ENCODE data around the gene PROC.

The PROC gene

DNA sequence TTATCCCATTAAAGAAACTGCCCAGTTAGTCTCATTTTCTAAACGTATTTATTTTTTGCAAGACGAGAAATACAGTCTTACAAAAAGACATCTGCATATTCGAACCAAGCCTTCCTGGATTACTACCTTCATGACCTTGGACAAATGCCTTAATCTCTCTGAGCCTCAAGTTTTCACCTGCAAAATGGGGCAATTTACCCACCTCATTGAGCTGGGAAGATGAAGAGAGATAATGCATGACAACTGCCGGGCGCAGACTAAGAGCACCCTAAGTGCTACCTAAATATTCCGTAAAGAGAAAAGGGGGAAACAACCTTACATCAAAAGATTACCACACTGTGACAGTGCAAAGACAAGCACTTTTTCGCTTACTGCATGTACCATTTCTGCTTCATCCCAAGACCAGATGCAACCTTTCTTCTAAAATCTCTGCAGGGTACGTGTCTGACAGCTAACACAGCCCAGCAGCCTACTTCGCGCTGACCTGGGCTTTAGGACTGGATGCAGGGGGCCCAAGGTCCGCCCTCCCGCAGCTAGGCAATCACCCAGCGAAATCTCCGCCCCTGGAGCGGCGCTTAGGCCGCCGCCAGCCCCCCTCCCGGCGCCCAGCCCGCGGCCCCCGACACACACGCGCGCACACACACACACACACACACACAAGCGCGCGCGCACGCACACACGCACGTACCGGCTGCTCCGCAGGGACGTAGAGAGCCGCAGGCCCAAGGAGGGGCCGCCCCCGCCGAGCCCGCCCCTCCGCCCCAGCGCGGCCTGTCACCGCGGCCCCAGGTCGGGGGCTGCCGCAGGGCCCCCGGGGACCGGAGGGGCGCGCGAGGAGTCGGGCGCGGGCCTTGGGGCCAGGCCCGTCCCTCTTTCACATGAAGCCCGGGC, 31.2 kb upstream of the PROC start:
- TF ChIP-seq, protein P1, sequence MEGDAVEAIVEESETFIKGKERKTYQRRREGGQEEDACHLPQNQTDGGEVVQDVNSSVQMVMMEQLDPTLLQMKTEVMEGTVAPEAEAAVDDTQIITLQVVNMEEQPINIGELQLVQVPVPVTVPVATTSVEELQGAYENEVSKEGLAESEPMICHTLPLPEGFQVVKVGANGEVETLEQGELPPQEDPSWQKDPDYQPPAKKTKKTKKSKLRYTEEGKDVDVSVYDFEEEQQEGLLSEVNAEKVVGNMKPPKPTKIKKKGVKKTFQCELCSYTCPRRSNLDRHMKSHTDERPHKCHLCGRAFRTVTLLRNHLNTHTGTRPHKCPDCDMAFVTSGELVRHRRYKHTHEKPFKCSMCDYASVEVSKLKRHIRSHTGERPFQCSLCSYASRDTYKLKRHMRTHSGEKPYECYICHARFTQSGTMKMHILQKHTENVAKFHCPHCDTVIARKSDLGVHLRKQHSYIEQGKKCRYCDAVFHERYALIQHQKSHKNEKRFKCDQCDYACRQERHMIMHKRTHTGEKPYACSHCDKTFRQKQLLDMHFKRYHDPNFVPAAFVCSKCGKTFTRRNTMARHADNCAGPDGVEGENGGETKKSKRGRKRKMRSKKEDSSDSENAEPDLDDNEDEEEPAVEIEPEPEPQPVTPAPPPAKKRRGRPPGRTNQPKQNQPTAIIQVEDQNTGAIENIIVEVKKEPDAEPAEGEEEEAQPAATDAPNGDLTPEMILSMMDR (IDR thresholded peaks at IDR 0.05; ENCODE audit: low read depth, low read length, missing control alignments), result no peak
- peak overlapping the region; percentile 59 for H3K4me3 ChIP-seq (replicated peaks; ENCODE audit: low read depth, low read length)
- DNase-seq (ENCODE audit: extremely low read depth, low read depth), result peak; percentile 30

DNA sequence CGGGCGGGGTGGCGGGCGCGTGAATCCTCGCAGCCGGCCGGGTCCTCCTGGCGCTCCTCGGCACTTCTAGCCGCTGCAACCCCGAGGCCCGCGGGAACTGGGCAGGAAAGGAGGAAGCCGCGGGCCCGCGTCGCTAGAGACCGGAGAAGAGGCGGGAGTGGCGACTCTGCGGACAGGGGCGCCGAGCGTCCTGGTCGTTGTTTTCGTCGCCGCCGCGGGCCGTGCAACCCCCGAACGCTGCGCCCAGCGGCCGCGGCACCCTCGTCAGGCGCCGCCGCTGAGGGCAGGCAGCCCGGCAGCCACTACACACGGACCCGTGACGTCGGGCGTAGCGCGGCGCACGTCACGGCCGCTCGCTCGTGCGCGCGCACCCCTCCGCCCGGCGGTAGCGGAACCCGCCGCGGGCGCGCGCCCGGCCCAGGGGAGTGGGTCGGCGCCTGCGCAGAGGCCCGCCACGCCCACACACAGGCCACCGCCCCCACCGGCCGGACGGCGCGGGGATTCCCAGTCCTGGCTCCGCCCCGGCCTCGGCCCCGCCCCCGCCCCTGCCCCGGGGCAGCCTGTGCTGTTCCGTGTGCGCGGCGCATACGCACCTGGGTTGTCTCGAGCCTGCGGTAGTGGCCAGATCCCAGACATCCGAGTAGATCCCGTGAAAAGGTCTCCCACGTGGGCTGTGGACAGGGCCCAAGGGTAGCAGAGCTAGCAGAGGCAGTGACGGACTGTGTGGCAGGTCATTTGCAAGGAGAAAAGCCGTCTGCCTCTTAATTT, 30.4 kb upstream of the PROC start, which contains the start of gene MAP3K2:
TSS of gene MAP3K2 (minus strand) at position 321 of the 768 bp plus-strand sequence. CDS start 44,846 bp downstream, outside the sequence.
- peak within 1 kb of the TSS; percentile 59 for H3K4me3 ChIP-seq (replicated peaks; ENCODE audit: low read depth, low read length)
- peak; percentile 39 for DNase-seq (ENCODE audit: extremely low read depth, low read depth)
- TF ChIP-seq, protein P1 (IDR thresholded peaks at IDR 0.05; ENCODE audit: low read depth, low read length, missing control alignments), result no peak

DNA sequence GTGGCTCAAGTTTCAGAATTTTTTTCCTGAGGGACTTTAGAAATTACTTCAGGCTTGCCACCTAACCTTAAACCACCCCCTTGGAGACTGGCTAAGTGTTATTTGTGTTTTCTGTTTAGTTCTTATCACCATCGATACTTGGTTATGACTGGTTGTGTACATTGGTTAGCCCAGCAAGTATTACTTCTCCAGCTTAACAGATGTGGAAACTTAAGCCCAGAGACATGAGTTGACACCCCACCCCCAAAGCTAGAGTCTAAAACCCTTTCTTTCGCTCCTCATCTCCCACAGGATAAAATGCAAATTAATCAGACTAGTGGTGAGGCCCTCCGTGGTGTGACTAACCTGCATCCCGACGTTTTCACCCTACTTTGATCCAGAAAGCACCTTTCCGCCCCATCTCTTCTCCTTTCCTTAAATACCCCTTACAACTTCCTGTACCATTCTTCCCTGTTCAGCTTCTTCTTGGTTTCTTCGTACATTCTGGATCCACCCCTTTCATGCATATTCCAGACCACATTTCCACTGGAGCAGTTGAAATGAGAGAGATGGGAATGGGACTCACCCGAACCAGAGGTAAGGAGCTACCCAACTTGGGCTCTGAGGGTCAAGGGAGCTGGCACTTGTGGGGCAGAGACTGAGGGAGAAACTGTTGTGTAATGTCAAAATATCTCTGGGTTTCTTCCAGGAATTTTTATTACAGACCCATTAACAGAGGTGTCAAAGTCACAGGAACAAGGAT, 29.6 kb upstream of the PROC start:
- H3K4me3 ChIP-seq (replicated peaks; ENCODE audit: low read depth, low read length), result peak overlapping the region; percentile 37
- TF ChIP-seq, protein P1 (IDR thresholded peaks at IDR 0.05; ENCODE audit: low read depth, low read length, missing control alignments), result no peak
- no peak for DNase-seq (ENCODE audit: extremely low read depth, low read depth)

DNA sequence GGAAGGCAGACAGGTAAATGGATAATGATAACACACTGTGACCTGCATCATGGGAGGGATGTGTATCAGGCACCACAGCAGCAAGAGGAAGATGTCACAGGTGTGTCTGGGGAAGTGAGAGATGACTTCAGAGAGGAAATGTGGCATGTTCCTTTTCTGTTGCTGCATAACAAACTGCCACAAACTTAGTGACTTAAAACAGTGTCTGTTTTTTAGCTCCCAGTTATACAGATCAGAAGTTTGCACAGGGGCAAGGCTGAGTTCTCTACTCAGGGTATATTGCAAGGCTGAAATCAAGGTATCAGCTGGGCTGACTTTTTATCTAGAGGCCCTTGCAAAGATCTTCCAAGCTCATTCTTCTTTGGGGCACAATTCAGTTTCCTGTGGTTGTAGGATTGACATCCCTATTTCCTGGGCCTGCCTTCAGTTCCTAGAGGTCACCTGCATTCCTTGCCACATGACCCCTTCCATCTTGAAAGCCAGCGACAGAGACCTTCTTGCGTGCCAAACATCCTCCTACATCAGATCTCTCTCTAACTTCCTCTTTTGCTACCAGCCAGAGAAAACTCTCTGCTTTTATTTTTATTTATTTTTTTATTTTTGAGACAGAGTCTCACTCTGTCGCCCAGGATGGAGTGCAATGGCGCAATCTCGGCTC, 28.3 kb upstream of the PROC start:
- H3K4me3 ChIP-seq (replicated peaks; ENCODE audit: low read depth, low read length), result no peak overlapping the region
- no peak for DNase-seq (ENCODE audit: extremely low read depth, low read depth)
- TF ChIP-seq, protein P1 (IDR thresholded peaks at IDR 0.05; ENCODE audit: low read depth, low read length, missing control alignments), result no peak

DNA sequence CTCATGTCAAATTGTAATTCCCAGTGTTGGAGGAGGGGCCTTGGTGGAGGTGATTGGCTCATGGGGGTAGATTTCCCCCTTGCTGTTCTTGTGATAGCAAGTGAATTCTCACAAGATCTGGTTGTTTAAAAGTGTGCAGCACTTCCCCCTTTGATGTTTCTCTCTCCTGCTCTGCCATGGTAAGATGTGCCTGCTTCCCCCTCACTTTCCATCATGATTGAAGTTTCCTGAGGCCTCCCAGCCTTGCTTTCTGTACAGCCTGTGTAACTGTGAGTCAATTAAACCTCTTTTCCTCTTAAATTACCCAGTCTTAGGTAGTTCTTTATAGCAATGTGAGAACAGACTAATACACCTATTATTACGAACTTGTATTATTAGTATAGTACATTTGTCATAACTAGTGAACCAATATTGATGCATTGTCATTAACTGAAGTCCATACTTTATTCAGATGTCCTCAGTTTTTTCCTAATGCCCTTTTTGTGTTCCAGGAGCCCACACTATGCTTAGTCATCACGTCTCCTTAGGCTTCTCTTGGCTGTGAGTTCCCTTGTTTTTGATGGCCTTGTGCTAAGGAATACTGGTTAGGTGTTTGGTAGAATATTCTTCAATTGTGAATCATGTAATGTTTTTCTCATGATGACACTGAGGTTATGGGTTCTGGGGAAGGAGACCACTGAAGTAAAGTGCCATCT, 25.9 kb upstream of the PROC start:
- DNase-seq (ENCODE audit: extremely low read depth, low read depth), result no peak
- TF ChIP-seq, protein P1 (IDR thresholded peaks at IDR 0.05; ENCODE audit: low read depth, low read length, missing control alignments), result no peak
- no peak overlapping the region for H3K4me3 ChIP-seq (replicated peaks; ENCODE audit: low read depth, low read length)
